Stimulated activated CD4-positive, alpha-beta T cell treated with anti-CD3 and anti-CD28 coated beads, Interleukin-1b, Interleukin-23, amount 100 ng/mL, for 1 hour (primary cell): ENCODE results near the gene RAF1.
A peak's percentile ranks its signal among the peaks of the same experiment; 100 is the strongest.
"Not testable (repeated sequence)": the region's sequence is repeated elsewhere in the genome, so short reads cannot be mapped to it uniquely, and the experiment has no call there.

ENCODE experiments used
- DNase-seq, 2 donors: peaks; one replicate each; pipeline ENCODE4 v3.0.0-alpha.2; 2020; ENCODE audit warnings: low read depth in 2 of 2

RAF1 gene

DNA sequence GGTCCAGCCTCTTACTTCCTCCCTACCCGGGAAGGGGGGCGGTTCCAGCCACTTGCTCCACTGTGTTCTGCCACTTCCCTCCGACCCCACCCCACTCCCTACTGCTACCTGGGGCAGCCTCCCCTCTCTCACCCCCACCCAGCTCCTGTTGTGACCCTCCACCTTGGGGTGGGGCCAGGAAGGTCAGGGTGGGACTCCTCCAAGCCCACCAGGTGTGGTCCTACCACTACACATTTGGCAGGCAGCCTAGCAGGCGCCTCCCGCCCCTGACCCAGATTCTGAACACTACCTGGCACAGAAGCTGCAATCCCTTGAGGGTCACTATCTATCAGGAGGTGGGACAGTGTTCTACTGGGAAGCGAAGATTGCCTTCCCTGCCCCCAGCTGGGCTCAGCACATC lies 13.7 kb upstream of the RAF1 start:
- no peak for DNase-seq

DNA sequence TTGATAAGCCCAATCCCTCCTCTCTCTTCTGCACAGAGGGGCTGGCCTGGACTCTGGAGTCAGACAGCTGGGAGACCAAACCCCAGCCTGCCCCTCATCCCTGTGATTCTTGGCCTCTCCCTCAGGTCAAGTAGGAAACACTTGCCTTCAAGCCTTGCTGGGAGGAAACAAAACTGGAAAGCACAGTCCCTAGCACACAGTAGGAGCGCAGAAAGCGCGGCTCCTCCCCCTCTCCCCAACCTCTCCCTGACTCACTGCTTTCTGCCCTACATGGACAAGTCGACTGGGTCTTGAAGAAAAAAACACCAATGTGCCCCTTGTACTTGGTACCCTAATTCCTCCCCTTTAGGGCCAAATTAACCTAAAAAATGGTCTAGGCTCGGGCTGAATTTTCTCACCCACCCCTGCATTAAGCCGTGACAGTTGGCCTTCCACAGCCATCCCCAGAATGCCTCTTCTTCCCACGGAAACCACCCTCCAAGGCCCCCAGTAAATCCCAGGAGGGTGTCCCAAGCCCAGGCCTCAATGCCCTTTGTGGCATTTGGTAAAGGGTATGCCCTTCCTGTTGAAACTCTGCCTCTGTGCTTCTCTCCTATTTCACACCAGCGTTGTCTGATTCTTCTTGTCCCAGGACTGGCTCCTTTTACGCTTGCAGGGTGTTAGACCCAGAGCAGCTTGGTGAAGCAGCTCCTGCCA lies 11.3 kb upstream of the RAF1 start:
- no peak for DNase-seq

DNA sequence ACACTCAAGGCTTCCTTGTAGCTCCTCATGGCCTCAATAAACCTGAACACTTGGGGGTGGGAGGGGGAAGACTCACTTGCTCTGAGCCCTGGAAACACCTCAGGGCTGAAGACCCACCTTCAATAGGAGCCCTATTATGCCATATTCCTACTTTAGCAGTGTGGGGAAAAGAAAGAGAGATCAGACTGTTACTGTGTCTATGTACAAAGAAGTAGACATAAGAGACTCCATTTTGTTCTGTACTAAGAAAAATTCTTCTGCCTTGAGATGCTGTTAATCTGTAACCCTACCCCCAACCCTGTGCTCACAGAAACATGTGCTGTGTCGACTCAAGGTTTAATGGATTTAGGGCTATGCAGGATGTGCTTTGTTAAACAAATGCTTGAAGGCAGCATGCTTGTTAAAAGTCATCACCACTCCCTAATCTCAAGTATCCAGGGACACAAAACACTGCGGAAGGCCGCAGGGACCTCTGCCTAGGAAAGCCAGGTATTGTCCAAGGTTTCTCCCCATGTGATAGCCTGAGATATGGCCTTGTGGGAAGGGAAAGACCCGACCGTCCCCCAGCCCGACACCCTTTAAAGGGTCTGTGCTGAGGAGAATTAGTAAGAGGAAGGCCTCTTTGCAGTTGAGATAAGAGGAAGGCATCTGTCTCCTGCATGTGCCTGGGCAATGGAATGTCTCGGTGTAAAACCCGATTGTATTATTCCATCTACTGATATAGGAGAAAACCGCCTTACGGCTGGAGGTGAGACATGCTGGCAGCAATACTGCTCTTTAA lies 10.2 kb upstream of the RAF1 start:
- not testable (repeated sequence) for DNase-seq

DNA sequence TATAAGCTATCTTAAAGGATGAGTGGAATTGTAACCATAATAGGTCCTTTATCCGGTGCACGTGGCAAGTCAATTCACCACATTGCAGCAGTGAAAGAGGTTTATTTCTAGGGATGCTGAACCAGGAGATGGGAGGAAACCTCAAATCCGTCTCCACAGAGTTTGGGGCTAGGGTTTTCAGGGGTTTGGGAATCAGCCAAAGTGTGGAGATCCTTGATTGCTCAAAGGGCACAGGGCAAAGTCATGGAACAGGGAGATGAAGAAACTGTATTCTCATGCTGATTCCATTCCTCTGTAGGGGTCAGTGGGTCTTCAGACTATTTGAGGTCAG lies 7.2 kb upstream of the RAF1 start:
- no peak for DNase-seq

DNA sequence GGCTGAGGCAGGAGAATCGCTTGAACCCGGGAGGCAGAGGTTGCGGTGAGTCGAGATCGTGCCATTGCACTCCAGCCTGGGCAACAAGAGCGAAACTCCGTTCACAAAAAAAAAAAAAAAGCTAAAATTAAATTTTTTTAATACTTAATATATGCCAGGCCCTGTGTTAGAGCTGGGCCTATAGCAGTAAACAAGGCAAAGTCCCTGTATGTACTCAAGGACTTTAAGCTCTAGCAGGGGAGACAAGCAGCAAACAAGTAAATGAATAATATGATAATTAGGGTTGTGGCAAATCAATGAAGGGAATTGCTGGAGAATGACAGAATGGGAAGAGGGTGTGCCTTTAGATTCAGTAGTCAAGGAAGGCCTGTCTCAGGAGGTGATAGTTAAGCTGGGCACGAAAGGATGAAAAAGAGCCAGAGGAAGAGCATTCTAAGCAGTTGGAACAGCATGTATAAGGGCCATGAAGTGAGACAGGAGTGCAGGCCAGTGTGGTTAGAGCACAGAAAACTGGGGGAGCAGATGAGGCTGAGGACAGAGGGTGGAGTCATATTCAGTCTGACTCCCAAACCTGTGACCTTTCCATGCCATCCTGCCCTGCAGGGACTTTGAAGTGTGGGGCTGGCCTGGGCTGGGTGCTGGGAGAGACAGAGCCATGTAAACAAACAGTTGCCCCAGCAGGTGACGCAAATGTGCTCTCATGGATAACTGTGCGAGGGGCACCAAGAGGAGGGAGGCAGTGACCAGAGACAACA lies 6.6 kb upstream of the RAF1 start:
- DNase-seq: no peak

DNA sequence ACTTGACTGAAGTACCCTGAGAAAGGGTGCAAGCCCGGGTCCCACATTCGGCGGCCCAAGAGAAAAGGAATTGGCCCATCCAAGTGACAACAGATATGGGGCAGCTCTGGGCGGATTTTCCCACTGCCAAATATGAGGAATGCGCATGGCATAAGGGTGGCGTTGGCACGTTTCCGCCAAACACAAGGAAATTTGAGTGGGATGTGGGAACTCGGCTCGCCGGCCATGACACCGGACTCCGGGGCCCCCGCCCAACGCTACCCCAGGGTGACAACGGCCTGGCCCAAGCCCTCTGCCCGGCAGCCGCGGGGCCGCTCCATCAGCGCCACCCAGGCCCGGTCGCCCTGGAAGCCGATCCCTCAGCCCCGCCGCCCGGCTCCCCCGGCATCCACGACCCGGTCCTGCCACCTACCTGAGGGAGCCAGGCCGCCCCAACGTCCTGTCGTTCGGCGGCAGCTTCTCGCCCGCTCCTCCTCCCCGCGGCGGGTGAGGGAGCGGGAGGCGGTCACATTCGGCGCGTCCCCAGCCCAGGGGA lies 449 bp downstream of the RAF1 start:
- peak; percentile 13 to 17 for DNase-seq

DNA sequence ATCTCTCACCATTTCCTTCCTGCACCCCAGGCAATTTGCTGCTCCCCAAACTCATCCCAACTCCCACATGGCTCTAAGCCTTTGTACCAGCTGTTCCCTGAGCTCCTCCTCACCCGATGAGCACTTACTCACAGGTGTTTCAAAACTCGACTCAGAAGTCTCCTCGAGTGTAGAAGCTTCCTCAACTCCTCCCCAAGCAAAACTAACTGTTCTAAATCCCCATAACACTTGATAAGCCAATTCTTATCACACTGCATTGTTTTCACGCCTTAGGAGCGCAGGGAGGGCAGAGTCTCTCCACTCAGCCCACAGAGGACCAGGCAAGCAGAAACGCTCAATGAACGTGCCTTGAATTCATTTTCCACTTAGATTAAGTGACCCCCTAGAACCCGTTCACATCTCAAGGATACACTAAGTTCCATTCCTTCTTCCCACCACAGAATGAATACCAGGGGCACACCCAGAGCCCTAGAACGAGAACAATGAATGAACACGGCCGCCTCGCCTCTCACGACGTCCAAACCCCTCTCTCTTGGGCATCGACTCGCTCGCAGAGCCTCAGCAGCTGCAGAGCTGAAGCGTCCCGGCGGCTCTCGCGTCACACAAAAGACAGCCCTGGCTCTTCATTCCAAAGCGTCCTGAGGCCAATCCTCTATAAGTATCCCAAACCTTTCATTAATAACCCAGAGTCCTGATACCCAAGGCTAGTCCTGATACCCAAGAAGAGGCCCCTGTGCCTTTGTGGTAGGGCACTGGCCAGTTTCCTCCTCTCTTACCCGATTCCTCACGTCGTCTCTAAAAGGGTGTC lies 1.1 kb downstream of the RAF1 start:
- no peak for DNase-seq

DNA sequence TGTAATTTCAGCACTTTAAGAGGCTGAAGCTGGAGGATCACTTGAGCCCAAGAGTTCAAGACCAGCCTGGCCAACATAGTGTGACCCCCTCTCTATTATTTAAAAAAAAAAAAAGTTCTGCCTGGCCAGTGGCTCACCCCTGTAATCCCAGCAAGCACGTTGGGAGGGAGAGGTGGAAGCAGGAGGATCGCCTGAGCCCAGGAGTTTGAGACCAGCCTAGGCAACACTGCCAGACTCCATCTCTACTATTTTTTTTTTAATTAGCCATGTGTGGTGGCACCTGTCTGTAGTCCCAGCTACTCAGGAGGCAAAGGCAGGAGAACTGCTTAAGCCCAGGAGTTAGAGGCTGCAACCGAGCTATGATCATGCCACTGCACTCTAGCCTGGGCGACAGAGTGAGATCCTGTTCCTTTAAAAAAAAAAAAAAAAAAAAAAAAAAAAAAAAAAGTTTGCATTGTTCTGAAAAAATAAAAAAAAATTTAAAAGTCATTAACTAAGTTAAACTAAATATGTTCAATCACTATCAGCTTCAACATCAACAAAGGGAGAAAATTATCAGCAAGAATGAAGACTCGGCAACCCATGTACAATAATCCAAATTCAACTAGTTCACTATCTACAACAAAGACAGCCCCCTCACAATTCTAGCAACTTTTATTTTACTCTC lies 1.9 kb downstream of the RAF1 start:
- no peak for DNase-seq

DNA sequence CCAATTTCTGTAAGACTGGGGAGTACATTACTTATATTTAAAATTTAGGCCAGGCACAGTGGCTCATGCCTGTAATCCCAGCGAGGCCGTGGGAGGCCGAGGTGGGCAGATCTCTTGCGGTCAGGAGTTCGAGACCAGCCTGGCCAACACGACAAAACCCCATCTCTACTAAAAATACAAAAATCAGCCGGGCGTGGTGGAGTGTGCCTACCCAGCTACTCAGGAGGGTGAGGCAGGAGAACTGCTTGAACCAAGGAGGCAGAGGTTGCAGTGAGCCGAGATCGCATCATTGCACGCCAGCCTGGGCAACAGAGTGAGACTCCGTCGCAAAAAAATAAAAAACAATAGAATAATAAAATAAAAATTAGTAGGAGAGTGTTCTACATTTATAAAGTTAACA lies 2.5 kb downstream of the RAF1 start:
- not testable (repeated sequence) for DNase-seq

DNA sequence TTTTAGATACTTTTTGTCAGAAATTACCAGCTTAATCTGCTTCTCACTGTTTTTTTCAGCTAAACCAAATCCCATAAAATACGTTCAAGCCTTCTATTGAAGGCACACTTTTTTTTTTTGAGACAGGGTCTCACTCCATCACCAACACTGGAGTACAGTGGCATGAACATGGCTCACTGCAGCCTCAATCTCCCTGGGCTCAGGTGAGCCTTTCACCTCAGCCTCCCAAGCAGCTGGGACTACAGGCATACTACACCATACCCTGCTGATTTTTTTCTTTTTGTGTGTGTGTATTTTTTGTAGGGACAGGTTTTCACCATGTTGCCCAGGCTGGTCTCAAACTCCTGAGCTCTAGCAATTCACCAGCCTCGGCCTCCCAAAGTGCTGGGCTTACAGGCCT lies 3.7 kb downstream of the RAF1 start:
- DNase-seq: no peak

DNA sequence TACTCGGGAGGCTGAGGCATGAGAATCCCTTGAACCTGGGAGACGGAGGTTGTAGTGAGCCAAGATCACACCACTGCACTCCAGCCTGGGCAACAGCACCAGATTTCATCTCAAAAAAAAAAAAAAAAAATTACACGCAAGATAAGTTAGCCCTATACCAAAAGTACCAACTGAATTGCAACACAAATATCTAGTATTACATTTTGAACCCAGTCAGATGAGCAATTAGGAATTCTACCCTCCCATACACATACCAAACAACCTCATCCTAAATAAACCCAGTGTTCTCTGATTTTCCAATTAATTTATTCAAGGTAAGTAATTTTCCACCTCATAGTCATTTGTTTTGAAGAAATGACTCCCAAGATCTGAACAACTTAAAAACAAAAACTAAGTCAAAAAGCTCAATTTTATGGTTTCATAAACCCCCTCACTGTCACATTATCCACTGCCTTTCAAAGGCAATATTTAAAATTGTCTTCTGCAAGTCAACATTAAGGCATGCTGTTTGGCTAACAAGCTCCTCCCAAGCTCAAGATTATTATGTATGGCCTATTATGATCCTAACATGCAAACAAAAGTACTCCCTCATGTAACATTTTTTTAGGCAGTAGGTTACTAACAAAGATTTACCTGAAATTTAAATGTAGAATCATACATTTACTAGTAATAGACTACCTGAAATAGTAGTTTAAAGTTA lies 4.5 kb downstream of the RAF1 start:
- DNase-seq: no peak

DNA sequence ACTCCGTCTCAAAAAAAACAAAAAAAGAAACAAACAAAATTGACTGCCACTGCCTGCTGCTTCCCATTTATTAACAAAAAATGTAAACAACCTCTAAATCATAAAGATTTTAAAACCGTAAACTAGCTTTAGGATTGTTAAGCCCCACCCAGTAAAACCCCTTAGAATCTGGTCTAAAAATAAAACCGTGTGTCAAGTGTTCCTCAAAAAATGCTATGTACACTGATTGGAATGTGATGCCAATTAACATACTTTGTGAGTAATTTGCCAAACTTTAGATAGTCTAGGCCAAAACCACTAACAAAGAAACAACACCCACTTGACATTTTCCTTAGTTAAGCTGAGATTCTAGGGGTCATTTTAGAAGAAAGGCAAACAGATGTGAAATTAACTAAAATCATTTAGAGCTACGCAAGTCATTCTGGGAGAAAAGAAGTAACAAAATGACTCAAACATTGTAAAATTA lies 5.3 kb downstream of the RAF1 start:
- DNase-seq: no peak

DNA sequence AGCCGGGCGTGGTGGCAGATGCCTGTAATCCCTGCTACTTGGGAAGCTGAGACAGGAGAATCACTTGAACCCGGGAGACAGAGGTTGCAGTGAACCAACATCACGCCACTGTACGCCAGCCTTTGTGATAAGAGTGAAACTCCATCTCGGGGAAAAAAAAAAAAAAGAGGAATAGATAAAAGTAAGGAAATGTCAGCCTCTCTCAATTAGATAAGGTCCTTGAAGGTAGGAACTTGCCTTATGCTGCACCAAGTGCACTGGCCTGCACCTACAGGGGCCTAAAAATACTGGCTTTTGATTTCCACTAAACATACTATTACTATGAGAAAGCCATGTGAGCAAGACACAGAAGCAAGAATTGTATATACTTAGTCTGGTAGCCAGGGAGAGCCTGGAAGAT lies 7.1 kb downstream of the RAF1 start:
- DNase-seq: no peak

DNA sequence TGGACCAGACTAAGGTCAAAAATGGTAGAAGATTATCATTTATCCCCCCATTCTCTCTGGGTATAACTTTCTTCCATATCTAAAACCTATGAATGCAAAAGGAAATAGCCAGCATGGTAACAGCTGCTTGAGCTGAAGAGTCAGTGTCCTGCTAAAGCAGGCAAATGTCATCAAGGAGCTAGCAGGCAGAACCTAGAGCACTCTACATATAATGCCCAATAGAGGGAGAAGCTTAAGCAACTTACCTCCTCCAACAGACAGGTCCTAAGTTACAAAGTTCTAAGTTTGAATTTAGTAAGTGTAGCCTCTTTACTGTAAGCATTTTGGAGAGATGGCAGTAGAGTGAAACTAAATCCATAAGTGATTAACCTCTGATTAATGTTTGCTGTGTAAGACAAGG lies 7.7 kb downstream of the RAF1 start:
- no peak for DNase-seq

DNA sequence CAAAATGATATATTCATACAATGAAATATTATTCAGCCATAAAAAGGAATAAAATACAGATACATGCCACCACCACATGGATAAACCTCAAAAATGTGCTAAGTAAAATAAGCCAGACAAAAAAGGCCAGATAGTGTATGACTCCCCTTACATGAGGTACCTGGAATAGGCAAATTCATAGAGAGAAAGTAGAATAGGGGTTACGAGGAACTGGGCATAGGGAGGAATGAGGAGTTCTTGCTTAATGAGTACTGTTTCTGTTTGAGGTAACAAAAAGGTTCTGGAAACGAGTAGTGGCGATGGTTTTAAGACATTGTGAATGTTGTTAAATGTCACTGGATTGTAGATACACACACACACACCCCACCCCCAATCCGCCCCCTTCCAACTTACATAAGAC lies 8.2 kb downstream of the RAF1 start:
- DNase-seq: no peak

DNA sequence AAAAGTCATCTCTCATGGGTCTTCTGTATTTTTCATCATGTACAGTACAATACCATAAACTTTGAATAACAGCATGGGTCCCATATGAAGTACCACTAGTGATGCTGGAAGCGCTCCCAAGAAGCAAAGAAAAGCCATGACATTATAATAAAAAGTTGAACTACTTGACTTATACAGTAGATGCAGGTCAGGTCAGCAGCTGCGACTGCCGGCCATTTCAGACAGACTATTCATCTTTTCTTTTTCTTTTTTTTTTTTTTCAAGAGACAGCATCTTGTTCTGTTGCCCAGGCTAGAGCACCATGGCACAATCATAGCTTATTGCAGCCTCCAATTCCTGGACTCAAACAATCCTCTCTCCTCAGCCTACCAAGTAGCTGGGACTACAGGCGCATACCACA lies 10.2 kb downstream of the RAF1 start:
- DNase-seq: no peak

DNA sequence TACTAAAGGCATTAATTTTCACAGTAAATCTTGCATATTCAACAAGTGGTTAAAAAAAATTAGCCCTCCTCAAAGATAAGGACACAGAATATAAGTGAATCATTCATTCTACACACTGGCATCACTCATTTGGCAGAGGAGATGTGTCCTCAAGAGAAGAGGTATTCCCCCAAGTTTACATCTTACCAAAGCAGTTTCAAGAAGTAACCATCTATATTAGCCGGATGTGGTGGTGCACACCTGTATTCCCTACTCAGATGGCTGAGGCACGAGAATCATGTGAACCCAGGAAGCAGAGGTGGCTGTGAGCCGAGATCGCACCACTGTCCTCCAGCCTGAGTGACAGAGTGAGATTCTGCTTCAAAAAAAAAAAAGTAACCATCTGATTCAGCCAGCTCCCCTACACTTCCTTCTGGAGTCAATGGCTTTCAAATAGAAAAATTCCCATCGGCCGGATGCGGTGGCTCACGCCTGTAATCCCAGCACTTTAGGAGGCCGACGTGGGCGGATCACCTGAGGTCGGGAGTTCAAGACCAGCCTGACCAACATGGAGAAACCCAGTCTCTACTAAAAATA lies 15.4 kb downstream of the RAF1 start:
- DNase-seq: no peak

DNA sequence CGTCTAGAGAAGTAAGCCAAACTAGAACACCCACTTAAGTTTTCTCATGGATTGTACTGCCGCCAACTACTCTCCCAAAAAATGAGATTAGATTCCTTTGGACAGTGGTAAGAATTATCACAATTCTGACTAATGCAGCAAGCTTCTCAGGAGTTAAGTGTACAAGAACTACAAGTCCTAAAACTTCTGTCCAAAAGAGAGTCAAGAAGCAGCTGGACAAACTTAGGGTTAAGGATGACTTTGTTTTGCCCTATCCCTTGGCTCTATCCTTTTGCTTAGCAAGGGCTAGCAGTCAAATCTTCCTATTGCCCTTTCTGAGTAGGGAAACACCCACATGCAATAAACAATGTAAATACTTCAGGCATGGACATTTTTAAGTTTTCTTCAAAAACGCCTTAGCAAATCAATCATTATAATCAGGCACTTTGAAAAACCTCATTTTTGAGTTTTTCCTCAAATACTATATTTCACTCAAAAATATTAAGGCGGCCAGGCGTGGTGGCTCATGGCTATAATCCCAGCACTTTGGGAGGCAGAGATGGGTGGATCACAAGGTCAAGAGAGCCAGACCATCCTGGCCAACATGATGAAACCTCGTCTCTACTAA lies 19.5 kb downstream of the RAF1 start:
- no peak for DNase-seq

DNA sequence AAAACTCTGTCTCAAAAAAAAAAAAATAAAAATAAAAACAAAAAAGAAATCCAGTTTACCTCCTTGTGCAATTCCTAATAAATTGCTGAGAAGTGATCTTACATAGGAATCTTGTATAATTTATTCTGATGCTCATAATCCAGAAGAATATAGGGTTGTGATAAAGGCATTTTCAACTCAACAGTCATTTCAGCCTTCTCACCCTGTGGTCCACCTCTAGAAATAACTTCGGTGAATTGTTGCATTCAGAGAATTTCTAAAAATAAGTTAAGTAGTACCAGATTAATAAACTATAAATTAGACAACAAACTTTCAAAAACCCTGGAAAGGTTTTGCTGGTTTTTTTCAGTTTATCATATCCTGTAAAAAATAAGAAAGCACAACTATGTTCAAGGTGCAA lies 20.2 kb downstream of the RAF1 start:
- DNase-seq: no peak

DNA sequence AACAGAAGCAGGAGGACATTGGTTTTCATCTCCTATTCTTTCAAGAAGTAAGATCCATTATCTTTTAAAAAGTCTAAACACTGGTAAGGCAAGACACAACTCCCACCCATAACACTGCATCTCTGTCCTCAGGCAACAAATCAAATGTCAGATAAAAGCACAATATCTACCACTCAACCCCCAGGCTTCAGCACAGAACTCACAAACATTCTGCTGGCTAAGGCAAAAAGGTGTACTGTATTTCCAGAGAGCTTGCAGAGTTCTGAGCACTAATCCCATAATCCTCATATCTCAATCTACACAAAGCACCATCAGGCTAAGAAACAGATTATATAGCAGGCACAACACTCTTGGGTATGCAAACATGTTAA lies 20.9 kb downstream of the RAF1 start:
- no peak for DNase-seq
